Suppressor macrophage (primary cell): ENCODE measurements around the gene NRXN3.

Experiments used
- DNase-seq, 4 experiments: peaks; one replicate each; pipeline ENCODE4 v3.0.0-alpha.2; 2020 to 2022

Gene NRXN3

DNA sequence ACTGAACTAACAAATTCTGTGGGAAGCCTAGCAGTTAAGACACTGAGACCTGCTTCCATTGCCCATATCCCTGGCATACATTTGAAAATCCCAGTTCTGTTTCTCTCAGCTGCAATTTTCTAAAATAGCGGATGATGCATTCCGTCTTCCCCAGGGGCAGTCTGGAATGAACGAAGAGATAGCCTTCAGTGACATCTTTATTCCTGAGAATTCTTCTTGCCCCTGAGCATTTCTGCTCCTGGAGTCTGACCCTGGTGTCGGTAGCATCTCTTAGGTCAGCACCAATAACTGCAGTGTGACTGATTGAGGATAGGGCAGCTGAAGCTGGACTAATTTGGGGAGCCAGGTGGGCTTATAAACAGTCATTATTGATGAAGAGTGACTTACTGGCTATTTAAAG lies 1488.6 kb downstream of the NRXN3 start:
- no peak for DNase-seq

DNA sequence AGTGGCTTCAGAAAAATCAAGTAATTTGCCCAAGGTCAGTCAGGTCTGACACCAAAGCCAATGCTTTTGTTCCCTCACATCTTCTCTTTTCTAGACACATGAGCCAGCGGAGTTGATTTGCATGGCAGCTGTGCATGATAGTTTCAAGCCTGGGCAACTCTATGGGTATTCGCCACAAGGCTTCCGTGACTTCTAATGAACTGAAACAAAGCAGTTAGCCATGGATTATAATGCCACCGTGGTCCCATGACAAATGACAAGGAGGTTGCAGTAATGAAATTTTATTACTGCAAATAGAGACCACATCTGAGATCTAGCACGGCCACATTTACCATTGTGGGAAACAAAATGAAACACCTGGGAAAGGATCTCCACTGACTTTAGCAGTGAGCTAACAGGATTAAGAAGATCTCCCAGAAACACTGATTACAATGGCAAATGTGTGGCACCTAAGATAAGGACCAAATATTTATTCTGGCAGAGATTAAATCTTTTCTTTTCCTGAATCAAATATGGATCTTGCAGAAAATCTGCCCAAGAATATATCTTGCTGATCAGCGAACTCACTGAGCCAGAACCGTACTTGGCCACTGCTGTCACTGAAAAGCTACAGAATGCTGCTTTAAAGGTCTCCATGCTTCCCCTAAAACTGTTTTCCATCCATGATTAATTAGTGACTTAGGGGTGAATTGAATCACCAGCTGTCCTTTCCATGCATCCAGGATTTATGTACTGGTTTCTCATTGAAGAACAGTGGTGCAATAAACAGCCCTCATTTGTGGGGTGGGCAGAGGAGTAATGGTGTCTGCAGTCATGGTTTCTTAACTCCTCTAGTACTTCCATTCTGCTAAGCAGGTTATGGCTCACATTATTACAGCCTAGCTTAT lies 1490.1 kb downstream of the NRXN3 start:
- DNase-seq = no peak

DNA sequence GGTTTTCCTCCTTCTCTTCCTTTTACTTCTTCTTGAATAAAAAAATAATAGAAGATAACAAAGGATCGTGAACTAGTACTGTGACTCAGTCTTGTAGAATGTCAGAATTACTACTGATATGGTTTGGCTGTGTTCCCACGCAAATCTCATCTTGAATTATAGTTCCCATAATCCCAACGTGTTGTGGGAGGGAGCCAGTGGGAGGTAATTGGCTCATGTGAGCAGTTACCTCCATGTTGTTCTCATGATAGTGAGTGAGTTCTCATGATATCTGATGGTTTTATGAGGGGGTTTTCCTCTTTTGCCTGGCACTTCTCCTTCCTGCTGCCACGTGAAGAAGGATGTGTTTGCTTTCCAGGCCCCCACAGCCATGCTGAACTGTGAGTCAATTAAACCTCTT lies 1491.6 kb downstream of the NRXN3 start:
- DNase-seq = no peak

DNA sequence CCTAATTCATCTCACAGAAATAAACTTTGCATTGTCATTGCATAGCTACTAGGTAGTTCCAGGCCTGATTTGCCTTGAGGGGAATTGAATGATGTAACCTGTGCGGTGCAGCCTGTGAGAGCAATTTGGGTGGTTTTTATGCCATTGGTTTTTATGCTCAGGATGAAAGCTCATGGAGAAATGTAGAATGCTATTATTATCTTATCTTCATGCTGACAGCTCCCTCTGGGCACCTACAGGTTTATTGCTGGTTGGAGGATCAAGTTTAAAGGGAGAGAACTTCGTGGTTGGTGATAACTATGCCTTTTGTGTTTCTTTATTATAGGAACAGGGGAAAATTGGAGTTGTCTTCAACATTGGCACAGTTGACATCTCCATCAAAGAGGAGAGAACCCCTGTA lies 1493.3 kb downstream of the NRXN3 start:
- no peak for DNase-seq

DNA sequence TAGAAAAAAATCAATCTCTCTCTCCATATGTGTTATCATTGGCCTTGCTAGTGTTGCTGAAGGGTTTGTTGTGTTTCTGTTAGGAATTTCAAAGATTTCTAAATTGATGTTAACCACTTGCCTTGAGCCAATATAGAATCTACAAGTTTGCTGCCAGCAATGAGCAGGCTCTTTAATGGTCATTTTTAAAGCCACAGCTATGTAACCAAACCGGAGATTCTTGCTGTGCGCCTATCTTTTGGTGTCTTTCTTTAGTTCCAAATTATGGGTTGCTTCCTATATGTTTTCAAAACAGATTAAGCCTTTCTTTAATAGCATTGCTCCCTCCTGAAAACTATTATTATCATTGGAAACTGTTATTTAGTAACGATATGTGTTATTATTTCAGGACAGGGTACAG lies 1495.4 kb downstream of the NRXN3 start:
- no peak for DNase-seq

DNA sequence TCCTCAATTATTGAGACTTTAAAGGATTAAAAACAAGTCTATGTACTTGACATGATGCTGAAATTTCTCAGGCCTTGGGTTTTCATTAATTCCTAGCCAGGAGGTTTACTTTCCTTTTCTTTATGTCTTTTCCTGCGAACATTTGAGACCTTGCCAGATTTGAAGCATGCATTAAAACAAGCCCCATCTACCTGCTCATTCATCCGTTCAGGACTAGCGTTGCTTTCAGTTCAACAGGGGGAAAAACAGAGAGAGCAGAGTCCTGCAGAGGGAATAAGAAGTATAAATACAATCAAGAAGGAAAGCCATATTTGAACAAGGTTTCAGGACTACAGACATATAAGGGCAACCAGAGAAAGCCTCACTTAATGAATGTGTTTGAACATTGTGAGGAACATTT lies 1498.8 kb downstream of the NRXN3 start:
- no peak for DNase-seq

DNA sequence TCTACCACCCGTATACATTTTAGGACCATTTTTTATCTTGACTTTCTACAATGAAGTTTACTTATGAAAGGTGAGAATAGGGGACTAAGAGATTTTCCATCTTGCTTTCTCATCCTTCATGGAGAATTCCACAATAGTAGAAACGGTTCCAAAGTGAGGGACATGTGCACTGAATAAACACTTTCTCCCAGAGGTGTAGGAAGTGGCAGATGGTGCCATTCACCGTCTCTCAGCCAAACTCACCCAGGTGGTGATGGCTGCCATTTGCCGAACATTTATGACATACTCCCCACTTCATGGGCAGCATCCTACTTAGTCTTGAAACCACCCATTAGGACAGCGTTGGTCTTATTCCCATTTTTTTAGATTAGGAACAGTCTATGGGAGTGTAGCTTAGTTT lies 1500.6 kb downstream of the NRXN3 start:
- no peak for DNase-seq

DNA sequence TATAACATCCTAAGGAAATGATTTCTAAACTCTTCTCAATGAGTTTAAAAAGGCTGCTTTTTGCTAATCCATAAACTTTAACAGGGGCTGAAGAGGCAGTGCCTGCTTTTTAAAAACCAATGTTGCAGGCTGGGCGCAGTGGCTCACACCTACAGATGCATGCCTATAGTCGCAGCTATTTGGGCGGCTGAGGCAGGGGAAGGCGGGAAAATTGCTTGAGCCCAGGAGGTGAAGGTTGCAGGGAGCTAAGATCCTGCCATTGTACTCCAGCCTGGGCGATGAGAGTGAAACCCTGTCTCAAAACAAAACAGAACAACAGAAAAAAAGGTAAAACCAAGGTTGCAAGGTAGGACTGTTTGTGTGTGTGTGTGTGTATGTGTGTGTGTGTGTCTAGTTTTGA lies 1509.9 kb downstream of the NRXN3 start:
- DNase-seq = no peak

DNA sequence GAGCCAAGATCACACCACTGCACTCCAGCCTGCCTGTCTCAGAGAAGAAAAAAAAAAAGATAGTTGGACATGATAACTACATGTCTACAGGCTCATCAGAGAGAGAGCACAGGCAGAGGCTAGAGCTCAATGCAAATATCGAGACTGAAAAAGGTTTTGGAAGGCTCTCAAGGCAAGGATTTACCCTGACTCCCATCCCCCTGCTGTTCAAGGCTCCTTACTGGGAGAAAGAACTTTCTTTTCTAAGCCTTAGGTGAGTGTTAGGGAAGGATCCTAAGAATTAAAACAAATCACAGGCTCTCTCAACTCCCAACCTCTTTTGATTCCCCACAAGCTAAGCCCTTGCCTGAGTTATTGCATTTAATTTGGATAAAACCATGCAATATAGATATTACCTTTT lies 1516.0 kb downstream of the NRXN3 start:
- no peak for DNase-seq

DNA sequence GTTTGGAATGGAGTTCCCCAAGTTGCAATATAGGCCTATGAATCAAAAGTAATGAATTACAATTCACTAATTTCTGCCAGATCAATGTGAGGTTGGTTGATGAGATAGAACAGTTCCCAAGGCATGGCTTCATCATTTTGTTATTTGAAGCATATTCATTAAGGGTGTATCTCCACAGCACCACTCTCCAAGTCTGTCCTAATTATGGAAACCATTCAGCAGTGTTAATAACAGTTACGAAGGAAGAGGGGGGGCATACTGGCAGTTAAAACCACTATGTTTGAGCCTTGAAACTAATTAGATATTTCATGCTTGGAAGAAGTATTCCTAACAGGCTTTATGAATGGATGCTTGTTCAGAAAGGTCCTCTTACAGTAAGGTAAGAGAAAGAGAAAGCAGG lies 1520.8 kb downstream of the NRXN3 start:
- no peak for DNase-seq

DNA sequence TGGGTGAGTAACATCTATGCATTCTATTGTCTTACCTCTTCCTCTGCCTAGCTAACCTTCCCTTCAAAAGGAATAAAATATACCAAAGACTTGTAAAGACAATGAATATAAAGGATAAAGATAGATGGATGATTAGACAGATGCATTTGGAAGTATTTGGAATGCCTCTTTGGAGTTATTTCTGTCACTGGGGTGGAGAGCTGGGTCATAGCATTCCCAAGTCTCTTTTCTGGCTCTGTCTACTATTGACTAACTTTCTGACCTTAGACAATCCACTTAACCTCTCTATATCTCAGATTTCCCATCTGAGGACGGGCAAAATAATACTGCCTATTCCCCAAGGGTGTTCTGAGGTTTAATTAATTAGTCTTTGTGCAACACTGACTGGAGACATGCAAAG lies 1523.8 kb downstream of the NRXN3 start:
- no peak for DNase-seq

DNA sequence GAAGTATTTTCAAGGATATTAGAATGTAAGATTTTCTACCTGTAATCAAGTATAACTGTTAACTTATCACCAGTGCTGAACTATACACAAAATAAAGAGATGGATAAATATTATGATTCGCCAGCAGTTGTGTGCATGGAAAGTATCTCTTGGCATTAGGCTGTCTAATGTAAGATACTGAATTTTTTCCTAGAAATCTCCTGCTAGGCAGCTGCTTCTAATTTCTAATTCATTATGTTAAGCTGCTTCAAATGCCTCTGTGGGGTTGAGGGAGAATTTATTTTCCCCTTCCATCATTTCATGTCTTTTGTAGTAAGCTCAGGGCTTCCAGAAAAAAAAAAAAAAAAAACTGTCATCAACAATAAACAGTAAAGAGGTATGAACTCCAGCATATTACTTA lies 1525.1 kb downstream of the NRXN3 start:
- DNase-seq = no peak

DNA sequence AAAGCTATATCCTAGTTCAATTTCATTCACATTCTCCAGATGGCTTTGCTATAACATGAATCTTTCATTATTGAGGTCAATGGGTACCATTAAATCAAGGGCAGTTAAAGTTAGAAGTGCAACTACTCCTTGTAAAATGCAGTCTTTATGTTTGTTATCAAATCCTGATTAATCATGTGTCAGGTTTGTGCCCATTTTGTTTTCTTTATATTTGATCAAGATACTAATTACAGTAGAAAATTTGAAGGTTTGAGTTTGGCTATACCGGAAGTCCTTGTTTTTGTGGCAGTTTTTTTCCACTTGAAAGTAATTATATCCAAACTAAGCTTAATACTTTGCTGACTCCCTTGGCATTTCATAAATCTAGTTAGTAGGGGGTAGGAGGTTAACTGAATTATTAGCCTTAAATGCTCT lies 1528.1 kb downstream of the NRXN3 start:
- DNase-seq = no peak

DNA sequence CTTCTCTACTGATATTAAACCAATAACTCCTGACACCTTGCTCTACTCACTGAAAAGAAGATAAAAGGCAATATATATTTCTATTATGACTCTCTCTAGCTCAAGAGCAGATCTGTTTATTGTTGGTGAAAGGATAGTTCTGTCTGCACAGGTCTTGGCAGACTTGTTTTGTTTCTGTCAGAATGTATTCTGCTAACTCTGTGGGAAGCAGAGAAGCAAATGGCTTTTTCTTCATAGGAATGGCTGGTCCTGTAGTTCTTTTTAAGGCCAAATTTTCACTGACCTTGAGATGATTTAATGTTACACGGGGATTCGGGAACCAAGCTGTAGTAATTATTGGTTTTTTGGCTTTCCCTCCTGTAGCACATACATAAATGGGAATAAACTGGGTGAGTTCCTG lies 1529.0 kb downstream of the NRXN3 start:
- no peak for DNase-seq

DNA sequence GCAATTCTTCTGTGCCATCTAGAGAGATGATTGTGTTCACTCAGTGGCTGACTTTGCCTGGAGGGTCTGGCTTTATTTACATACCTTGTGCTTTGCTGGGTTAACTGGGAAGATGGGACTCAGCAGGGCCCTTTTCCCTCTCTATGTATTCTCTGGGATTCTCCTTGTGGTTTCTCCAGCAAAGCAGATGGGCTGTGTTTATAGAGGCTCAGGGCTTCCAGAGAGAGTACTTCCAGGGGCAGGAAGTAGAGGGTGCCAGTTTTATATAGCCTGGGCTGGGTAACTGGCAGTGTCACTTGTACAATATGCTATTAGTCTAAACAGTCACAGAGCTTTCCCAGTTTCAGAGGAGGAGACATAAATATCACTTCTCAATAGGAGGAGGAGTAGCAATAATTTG lies 1531.2 kb downstream of the NRXN3 start:
- DNase-seq = no peak

DNA sequence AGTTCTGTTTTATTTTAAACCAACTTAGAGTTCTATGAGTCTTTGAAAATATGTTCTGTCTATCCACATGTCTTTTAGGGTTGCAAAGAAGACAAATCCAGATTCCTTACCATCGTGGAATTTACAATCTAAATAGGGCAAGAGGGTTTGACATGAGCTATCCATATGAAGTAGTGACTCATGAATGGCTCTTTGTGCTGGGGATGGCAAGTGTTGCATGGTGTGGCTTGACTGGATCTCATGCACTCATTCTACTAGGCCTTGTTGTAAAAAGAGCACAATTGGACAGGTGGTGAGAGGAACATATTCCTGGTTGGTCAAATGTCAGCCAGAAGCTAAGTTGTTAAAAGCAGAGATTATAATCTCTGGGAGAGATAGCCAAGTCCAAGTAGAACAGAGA lies 1532.0 kb downstream of the NRXN3 start:
- no peak for DNase-seq

DNA sequence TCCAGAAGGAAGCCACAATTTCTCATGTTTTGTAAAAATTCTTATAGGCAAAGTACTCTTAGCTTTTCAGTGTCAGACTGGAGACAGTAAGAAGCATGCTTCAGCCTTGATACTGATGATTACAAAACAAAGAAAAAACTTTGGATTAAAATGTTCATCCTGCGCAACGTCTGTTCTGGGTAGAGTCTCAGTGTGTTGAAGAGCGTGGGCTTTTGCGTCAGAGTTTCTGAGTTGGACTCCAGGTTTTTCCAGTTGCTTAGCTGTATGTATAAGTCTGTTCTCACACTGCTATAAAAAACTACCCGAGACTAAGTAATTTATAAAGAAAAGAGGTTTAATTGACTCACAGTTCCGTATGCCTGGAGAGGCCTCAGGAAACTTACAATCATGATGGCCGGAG lies 1533.0 kb downstream of the NRXN3 start:
- DNase-seq = no peak

DNA sequence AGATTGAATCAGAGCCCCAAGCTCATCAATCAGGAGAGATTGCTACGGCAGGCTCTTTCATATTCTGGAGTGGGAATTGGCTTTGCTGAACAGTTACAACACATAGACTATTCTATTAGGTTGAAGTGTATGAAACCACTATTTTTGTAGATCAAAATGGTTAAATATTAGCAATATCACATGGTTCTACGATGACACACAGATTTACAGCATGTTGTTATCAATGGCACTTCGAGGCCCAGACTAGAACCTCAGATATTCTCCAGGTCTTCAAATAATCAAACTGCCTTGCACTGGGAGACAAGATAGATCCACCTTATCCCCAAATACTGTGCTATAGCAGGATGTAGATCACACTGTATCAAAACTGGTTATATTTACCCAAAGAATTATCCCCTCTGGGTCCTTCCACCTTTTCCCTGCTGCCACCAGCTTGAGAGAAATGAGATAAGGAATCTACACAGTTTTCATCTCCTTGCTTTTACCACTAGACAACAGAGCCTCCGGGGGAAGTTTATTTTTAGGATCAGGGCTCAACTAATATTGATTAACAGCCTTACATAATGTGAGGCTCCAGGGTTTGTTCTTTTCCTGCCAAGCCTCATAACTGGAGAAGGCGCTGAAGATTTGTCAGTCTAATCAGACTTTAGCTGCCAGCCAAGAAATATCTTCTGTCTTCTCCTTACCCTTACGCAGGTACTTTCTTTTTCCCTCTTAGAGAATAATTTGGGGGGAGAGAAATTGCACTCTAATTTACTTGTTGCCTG lies 1534.1 kb downstream of the NRXN3 start:
- no peak for DNase-seq

DNA sequence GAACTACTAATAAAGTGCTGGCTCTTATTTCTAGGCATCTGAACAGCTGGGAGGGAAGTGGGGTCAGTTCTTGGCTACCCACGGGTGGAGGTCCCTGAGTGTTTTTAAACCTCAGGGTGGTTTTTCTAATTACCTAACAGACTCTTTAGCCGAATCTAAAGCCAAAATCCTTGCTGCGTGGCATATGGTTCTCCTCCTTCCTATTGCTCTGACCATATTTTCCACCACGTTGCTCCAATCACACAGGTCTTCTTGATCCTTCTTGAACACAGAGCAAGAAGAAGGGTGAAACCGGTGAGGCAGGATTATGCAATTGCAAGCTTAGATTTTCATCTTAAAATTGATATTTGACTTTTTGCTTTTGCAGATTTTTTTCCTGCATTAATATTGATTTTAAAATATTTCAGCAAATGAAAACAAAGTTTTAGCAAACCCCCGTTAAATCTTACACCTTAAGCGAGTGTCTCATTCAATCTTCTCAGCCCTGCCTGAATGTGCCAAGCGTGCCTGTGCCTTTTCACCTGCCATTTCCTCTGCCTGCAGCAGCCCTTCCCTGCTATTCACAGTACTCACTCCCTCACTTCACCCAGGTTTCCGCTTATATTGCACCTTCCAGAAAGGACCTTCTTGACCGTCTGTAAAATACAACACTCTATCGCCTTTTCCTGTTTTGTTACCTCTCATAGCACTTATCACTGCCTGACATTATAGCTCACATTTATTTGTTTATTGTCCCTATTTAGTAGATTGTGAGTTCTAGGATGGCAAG lies 1535.1 kb downstream of the NRXN3 start:
- DNase-seq = no peak

DNA sequence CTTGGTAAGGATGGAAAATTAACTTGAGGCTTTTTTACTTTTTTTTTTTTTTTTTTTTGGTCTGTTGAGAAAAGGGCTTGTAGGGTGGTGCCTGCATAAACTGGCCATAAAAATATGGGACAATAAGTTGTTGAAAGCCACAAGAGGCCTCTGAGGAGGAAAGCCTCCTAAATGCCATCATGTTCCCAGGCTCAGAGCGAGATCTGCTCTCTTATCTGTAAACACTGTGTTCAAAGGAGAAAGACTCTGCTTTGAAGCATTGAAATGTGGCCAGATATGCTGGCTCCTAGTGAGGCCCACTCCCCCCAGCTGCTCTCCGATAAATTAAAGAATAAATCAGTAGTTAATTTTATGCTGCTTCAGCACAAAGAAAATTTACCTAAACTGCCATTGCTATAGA lies 1536.2 kb downstream of the NRXN3 start:
- DNase-seq = no peak

DNA sequence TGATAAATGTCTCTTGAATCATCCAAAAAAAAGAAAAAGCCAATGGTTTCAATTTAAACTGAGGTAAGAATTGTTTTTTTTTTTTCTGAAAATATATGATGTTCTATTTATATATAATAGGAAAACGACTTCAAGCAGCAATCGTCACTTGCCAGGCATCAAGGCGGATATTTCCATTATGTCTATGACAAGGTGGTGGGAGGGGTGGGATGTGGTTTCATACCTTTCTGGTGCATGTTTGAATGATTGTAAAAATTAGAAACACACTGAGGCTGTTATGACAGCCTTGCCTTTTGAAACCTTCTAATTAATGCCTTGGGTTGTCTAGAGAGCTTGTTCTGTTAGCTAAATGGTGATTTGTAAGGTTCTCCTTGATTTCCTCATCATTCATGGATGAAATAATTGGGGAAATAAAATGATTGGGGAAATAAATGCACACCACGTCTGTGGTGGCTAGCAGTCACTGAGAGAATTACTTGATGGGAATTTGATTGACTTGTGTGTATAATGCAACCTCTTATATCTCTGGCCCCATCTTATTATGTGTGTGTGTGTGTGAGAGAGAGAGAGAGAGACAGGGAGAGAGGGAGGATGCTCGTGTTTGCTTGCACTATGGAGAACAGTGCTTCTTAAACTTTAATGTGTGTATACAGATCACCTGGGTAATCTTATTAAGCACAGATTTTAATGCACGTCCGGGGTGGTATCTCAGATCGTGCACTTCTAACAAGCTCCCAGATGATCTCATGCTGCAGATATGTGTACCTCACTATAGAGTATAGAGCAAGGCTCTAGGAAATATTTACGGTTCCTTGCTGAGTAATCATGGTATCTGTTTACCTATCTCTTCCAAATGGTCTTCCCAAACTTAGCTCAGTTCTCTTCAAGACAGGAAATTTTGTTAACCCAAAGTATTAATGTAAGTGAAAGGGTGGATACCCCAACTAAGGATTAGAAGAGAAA lies 1538.5 kb downstream of the NRXN3 start:
- no peak for DNase-seq

DNA sequence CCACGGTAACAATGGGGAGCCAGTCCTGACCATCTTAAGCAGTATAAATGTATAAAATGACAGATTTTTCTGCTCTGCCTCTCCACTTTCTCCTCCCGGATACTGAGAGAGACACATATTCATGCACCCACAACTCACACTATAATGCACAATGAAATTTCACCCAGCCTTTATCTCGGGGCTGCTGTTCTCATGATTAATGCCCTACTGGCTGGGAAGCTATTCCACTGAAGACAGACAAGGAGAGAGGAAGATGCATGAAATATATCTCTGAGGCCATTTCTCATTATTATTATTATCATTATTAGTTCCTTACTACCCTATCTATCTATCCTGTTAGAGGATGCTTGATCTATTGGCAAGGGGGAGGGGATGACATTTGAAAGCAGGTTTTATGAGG lies 1539.4 kb downstream of the NRXN3 start:
- DNase-seq = no peak
